HEK293T (cell line): Measurements from ENCODE around the gene GRB14.

ENCODE experiments used
- CTCF ChIA-PET: fragments of 350-600 bp; formaldehyde crosslinking; extraction: SDS; loops from one replicate; lab custom pipeline; 2021; ENCODE audit warnings: antibody characterized with exemption, inconsistent platforms; lab: Yijun Ruan, JAX
- POLR2A ChIA-PET: fragments of 350-600 bp; formaldehyde crosslinking; extraction: SDS; loops from one replicate; lab custom pipeline; 2020; ENCODE audit warnings: antibody characterized with exemption, inconsistent platforms; lab: Yijun Ruan, JAX
- DNase-seq: peaks from one replicate; pipeline ENCODE4 v3.0.0; 2012; ENCODE audit warnings: mixed read lengths; ENCODE audit errors: extremely low spot score
- ARNT ChIP-seq: fragments of 450-650 bp; IDR thresholded peaks from 2 replicates; pipeline ENCODE4 v1.6.1; 2017; ENCODE audit warnings: mild to moderate bottlenecking
- BHLHE40 ChIP-seq: fragments of 450-650 bp; IDR thresholded peaks from 2 replicates; pipeline ENCODE4 v1.6.1; 2016; ENCODE audit warnings: mild to moderate bottlenecking, moderate library complexity, borderline replicate concordance
- CTBP1 ChIP-seq: fragments of 450-650 bp; IDR thresholded peaks from 2 replicates; pipeline ENCODE4 v1.6.1; 2016; ENCODE audit warnings: borderline replicate concordance
- ELF4 ChIP-seq: fragments of 450-650 bp; IDR thresholded peaks from 2 replicates; pipeline ENCODE4 v1.6.1; 2017; ENCODE audit warnings: antibody characterized with exemption
- FOXA1 ChIP-seq: fragments of 450-650 bp; IDR thresholded peaks from 2 replicates; pipeline ENCODE4 v1.6.1; 2016; ENCODE audit warnings: mild to moderate bottlenecking
- FOXK2 ChIP-seq: fragments of 450-650 bp; IDR thresholded peaks from 2 replicates; pipeline ENCODE4 v1.6.1; 2016; ENCODE audit warnings: mild to moderate bottlenecking
- FOXM1 ChIP-seq: fragments of 450-650 bp; IDR thresholded peaks from 2 replicates; pipeline ENCODE4 v1.6.1; 2017; ENCODE audit warnings: mild to moderate bottlenecking, borderline replicate concordance
- HDGF ChIP-seq: fragments of 450-650 bp; IDR thresholded peaks from 2 replicates; pipeline ENCODE4 v1.6.1; 2017; ENCODE audit warnings: antibody characterized with exemption, borderline replicate concordance
- L3MBTL2 ChIP-seq: fragments of 450-650 bp; conservative IDR thresholded peaks from 2 replicates; pipeline ENCODE4 v1.6.1; 2016; ENCODE audit warnings: mild to moderate bottlenecking
- LEF1 ChIP-seq: fragments of 450-650 bp; IDR thresholded peaks from 2 replicates; pipeline ENCODE4 v1.6.1; 2017; ENCODE audit warnings: mild to moderate bottlenecking, borderline replicate concordance
- NFRKB ChIP-seq: fragments of 450-650 bp; IDR thresholded peaks from 2 replicates; pipeline ENCODE4 v1.6.1; 2016; ENCODE audit warnings: mild to moderate bottlenecking, moderate library complexity
- SP1 ChIP-seq: fragments of 450-650 bp; IDR thresholded peaks from 2 replicates; pipeline ENCODE4 v1.6.1; 2017
- SUZ12 ChIP-seq: fragments of 450-650 bp; IDR thresholded peaks from 2 replicates; pipeline ENCODE4 v1.6.1; 2016; ENCODE audit warnings: mild to moderate bottlenecking
- TARDBP ChIP-seq: fragments of 450-650 bp; IDR thresholded peaks from 2 replicates; pipeline ENCODE4 v1.6.1; 2016
- ZNF384 ChIP-seq: fragments of 450-650 bp; IDR thresholded peaks from 2 replicates; pipeline ENCODE4 v1.6.1; 2016
- TF ChIP-seq, protein P1 (sequence below): fragments of 450-650 bp; IDR thresholded peaks from 2 replicates; pipeline ENCODE4 v1.6.1; 2016

The GRB14 gene

DNA sequence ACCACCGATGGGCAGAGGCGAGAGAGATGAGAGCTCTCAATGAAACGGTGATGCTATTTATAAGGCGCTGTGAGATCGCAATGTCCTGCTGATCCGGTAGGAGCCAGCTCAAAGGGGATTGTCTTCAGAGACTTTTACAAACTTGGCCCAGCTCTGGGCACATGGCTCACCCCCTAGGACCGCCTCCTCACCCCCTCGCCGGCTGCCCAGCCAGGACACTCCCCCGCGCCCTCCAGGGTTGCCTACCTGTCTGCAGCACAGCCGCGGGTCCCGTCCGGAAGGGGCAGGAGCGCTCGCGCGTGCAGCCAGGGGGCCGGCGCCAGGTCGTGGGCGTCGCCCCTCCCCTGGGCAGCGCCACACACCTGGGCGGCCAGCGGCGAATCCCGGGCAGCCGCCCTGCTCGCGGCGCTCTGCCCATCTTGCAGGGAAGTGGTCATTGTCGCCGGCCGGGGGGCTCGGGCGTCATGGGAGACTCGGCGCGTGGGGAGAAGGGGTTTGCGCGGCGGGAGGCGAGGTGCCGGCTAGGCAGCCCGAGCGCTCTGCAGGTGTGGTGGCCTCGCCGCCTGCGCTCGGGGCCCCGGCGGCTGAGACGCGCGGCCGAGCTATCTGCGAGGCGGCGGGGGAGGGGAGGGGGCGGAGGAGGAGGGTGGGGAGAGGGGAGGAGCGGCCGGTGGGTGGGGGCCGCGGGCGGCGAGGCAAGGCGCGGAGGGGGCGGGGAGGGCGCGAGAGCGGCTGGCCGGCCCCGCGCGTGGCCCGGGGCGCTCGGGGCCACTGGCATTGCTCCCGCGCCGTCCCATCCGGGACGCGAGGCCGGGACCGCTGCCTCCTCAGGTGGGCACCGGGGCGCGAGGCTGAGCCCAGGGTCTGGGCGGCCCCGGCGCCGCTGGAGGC is at the start of gene GRB14:
TSS of gene GRB14 (minus strand) at position 610 of the 891 bp plus-strand sequence. CDS start at position 437, 173 bp downstream.
- DNase-seq: peak; percentile 70
- CTCF ChIA-PET: no interaction called here
- POLR2A ChIA-PET: interaction anchor here (1.7 kb wide), 1 partner anchor 8 kb away, joined by 4 read pairs; no protein-coding TSS in a partner anchor

DNA sequence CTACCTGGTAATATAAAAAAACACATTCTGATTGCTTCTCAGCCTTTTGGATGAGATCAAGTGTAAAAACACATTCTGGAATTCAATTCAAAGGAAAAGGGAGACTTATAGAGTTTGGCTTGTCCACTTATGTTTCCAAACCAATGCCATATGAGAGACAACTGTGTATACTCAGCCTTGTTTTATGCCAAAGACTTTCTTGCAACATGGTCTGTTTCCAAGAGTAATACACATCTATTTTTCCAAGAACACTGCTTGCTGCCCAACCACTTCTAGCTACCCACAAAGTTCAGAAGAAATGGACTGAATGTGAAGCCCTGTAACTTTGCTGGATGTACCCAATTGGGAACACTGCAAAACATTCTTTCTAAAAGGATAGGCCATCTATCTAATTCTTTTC is 48.0 kb upstream of the GRB14 start:
- ChIA-PET POLR2A (no interaction called here), CTCF (no interaction called here)
- TF ChIP-seq FOXA1: no peak
- no peak for TF ChIP-seq ELF4
- TF ChIP-seq ARNT: no peak
- no peak for TF ChIP-seq FOXK2
- TF ChIP-seq TARDBP: no peak
- TF ChIP-seq L3MBTL2: no peak
- TF ChIP-seq HDGF: no peak
- no peak for TF ChIP-seq NFRKB
- TF ChIP-seq, protein P1, sequence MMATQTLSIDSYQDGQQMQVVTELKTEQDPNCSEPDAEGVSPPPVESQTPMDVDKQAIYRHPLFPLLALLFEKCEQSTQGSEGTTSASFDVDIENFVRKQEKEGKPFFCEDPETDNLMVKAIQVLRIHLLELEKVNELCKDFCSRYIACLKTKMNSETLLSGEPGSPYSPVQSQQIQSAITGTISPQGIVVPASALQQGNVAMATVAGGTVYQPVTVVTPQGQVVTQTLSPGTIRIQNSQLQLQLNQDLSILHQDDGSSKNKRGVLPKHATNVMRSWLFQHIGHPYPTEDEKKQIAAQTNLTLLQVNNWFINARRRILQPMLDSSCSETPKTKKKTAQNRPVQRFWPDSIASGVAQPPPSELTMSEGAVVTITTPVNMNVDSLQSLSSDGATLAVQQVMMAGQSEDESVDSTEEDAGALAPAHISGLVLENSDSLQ: no peak
- no peak for TF ChIP-seq FOXM1
- TF ChIP-seq BHLHE40: no peak
- no peak for TF ChIP-seq SP1
- no peak for TF ChIP-seq CTBP1
- no peak for TF ChIP-seq SUZ12
- no peak for DNase-seq

More for the DNA sequence above, at the start of gene GRB14:
- TF ChIP-seq L3MBTL2 (0 out of 2 replicates have a peak, but pooled peaks have one; percentile 22), FOXA1 (no peak)

DNA sequence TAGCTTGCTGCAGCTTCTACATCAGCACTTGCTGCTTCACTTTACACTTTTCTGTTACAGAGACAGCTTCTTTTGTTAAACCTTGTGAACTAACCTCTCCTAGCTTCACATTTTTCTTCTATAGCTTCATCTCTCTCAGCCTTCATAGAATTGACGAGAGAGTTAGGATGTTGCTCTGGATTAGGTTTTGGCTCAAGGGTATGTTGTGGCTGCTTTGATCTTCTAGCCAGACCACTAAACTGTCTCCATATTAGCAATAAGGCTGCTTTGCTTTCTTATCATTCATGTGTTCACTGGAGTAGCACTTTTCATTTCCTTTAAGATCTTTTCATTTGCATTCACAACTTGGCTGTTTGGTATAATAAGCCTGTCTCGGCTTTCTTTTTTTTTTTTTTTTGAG is 46.3 kb upstream of the GRB14 start:
- ChIA-PET CTCF (no interaction called here), POLR2A (no interaction called here)
- TF ChIP-seq FOXK2: no peak
- TF ChIP-seq, protein P1: no peak
- no peak for TF ChIP-seq SP1
- no peak for TF ChIP-seq TARDBP
- no peak for TF ChIP-seq ZNF384
- TF ChIP-seq CTBP1: no peak
- no peak for TF ChIP-seq NFRKB
- no peak for TF ChIP-seq LEF1
- no peak for TF ChIP-seq L3MBTL2
- TF ChIP-seq HDGF: no peak
- no peak for TF ChIP-seq FOXM1
- no peak for TF ChIP-seq SUZ12
- TF ChIP-seq FOXA1: no peak
- TF ChIP-seq BHLHE40: no peak
- TF ChIP-seq ARNT: no peak
- no peak for TF ChIP-seq ELF4
- no peak for DNase-seq

DNA sequence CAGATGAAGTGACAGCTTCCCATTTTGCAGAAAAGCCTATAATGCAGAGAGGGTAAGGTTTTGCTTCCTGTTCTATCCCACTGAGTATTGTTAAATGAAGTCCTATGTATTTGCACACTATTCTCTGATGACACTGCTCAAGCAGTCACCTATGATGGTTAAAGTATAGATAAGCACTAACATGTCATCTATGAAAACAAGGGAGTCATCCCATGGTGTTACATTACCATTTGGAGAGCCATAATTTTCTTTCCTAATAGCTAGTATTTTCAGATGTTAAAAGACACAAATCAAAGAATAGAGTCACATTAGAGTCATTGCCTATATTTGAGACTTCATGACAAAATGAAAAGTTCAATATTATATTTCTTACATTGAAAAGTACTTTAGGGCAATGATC is 42.8 kb upstream of the GRB14 start:
- TF ChIP-seq ELF4: no peak
- ChIA-PET POLR2A (no interaction called here), CTCF (no interaction called here)
- DNase-seq: no peak

DNA sequence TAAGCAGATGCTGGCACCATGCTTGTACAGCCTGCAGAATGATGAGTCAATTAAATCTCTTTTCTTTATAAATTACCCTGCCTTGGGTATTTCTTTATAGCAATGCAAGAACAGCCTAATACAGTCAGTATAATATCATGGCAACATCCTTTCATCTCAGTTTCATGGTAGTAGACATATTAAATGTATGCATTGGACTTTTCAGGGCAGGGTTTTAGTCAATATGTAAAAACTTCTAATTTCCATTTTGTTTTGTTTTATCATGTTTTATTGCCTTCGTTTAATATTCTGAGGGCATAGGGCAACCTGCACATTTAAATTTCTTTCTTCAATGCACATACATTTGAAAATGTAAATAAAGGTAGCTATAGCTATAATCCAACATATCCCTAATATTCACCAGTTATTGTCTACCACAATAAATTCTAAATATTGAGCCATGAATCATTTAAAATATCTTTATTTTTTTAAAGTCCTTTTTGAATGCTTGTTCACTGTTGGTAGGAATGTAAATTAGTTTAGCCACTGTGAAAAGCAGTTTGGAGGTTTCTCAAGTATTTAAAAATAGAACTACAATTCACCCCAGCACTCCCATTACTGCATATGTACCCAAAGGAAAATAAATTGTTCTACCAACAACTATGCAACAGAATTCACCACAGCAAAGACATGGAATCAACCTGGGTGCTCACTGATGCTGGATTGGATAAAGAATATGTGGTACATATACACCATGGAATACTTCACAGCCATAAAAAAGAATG is 41.8 kb upstream of the GRB14 start:
- DNase-seq: no peak
- no peak for TF ChIP-seq HDGF
- TF ChIP-seq TARDBP: no peak
- TF ChIP-seq LEF1: no peak
- no peak for TF ChIP-seq L3MBTL2
- TF ChIP-seq SP1: no peak
- TF ChIP-seq, protein P1: no peak
- no peak for TF ChIP-seq FOXM1
- TF ChIP-seq FOXK2: no peak
- no peak for TF ChIP-seq ZNF384
- TF ChIP-seq SUZ12: no peak
- no peak for TF ChIP-seq NFRKB
- POLR2A ChIA-PET: no interaction called here
- CTCF ChIA-PET: no interaction called here

DNA sequence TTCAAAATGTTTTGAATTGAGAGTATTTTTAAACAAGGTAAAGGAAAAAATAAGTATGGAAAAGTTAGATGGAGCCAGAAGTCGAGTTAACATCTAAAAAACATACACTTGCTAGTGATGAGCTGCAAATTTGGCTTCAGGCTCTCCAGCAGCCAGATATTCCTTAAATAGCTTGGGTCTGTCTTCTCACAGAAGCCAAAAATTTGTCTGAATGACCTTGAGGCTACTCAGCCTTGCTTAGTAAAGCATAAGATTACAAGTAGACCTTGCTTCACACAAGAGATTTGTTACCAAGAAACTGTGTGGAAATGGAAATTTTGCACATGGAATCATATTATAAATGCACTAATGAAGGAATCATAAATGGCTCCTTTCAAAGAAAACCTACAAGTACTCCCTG is 40.8 kb upstream of the GRB14 start:
- TF ChIP-seq CTBP1: no peak
- TF ChIP-seq SP1: no peak
- TF ChIP-seq LEF1: no peak
- no peak for TF ChIP-seq FOXA1
- TF ChIP-seq FOXK2: no peak
- no peak for TF ChIP-seq TARDBP
- no peak for TF ChIP-seq ARNT
- no peak for TF ChIP-seq FOXM1
- no peak for TF ChIP-seq ELF4
- TF ChIP-seq L3MBTL2: no peak
- TF ChIP-seq BHLHE40: no peak
- TF ChIP-seq, protein P1: no peak
- TF ChIP-seq HDGF: no peak
- TF ChIP-seq SUZ12: no peak
- no peak for TF ChIP-seq NFRKB
- no peak for TF ChIP-seq ZNF384
- no peak for DNase-seq
- ChIA-PET CTCF (no interaction called here), POLR2A (no interaction called here)
